ENCODE data around the gene PLAC8.

DNA sequence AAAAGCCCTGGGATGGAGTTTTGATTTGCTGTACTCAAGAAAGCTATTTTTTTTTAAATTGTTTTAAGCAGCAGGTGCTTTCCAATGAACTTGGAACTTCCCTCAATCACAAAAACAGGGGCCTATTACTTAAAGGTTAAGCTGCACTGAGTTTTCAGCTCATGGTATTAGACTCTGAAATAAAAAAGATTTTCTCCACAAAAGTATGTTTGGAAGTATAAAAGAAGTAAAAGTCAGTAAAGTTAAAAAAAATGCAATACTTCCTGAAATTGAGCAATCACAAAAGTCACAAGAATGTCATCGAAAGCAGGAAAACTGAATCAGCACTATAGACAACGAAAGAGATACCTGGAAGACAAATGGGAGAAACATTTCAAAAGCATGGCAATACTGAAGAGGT is 38.9 kb upstream of the PLAC8 start:
- TF ChIP-seq, protein P1, sequence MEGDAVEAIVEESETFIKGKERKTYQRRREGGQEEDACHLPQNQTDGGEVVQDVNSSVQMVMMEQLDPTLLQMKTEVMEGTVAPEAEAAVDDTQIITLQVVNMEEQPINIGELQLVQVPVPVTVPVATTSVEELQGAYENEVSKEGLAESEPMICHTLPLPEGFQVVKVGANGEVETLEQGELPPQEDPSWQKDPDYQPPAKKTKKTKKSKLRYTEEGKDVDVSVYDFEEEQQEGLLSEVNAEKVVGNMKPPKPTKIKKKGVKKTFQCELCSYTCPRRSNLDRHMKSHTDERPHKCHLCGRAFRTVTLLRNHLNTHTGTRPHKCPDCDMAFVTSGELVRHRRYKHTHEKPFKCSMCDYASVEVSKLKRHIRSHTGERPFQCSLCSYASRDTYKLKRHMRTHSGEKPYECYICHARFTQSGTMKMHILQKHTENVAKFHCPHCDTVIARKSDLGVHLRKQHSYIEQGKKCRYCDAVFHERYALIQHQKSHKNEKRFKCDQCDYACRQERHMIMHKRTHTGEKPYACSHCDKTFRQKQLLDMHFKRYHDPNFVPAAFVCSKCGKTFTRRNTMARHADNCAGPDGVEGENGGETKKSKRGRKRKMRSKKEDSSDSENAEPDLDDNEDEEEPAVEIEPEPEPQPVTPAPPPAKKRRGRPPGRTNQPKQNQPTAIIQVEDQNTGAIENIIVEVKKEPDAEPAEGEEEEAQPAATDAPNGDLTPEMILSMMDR (tag by site-specific recombination; IDR thresholded peaks at IDR 0.05), result no peak
- TF ChIP-seq ZNF707 (tag by site-specific recombination; IDR thresholded peaks at IDR 0.05), result no peak
- TF ChIP-seq, protein P2, sequence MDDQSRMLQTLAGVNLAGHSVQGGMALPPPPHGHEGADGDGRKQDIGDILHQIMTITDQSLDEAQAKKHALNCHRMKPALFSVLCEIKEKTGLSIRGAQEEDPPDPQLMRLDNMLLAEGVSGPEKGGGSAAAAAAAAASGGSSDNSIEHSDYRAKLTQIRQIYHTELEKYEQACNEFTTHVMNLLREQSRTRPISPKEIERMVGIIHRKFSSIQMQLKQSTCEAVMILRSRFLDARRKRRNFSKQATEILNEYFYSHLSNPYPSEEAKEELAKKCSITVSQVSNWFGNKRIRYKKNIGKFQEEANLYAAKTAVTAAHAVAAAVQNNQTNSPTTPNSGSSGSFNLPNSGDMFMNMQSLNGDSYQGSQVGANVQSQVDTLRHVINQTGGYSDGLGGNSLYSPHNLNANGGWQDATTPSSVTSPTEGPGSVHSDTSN (CRISPR knock-in tag; IDR thresholded peaks at IDR 0.05), result no peak
- TF ChIP-seq ZBTB20 (tag by site-specific recombination; IDR thresholded peaks at IDR 0.05), result no peak
- no peak for TF ChIP-seq ZNF112 (tag by site-specific recombination; IDR thresholded peaks at IDR 0.05)
- TF ChIP-seq ZNF146 (tag by site-specific recombination; IDR thresholded peaks at IDR 0.05), result no peak
- TF ChIP-seq, protein P3, sequence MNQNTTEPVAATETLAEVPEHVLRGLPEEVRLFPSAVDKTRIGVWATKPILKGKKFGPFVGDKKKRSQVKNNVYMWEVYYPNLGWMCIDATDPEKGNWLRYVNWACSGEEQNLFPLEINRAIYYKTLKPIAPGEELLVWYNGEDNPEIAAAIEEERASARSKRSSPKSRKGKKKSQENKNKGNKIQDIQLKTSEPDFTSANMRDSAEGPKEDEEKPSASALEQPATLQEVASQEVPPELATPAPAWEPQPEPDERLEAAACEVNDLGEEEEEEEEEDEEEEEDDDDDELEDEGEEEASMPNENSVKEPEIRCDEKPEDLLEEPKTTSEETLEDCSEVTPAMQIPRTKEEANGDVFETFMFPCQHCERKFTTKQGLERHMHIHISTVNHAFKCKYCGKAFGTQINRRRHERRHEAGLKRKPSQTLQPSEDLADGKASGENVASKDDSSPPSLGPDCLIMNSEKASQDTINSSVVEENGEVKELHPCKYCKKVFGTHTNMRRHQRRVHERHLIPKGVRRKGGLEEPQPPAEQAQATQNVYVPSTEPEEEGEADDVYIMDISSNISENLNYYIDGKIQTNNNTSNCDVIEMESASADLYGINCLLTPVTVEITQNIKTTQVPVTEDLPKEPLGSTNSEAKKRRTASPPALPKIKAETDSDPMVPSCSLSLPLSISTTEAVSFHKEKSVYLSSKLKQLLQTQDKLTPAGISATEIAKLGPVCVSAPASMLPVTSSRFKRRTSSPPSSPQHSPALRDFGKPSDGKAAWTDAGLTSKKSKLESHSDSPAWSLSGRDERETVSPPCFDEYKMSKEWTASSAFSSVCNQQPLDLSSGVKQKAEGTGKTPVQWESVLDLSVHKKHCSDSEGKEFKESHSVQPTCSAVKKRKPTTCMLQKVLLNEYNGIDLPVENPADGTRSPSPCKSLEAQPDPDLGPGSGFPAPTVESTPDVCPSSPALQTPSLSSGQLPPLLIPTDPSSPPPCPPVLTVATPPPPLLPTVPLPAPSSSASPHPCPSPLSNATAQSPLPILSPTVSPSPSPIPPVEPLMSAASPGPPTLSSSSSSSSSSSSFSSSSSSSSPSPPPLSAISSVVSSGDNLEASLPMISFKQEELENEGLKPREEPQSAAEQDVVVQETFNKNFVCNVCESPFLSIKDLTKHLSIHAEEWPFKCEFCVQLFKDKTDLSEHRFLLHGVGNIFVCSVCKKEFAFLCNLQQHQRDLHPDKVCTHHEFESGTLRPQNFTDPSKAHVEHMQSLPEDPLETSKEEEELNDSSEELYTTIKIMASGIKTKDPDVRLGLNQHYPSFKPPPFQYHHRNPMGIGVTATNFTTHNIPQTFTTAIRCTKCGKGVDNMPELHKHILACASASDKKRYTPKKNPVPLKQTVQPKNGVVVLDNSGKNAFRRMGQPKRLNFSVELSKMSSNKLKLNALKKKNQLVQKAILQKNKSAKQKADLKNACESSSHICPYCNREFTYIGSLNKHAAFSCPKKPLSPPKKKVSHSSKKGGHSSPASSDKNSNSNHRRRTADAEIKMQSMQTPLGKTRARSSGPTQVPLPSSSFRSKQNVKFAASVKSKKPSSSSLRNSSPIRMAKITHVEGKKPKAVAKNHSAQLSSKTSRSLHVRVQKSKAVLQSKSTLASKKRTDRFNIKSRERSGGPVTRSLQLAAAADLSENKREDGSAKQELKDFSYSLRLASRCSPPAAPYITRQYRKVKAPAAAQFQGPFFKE (tag by site-specific recombination; IDR thresholded peaks at IDR 0.05; ENCODE audit: borderline replicate concordance), result no peak

All from HEK293 (cell line).